Esophagus mucosa (tissue), 1 donor: Measurements from ENCODE around the gene MAP2K5. TPM values are rescaled to one million over a fixed set of nuclear protein-coding genes. Genes with fewer than 3 reads are reported as not detected.
"Not testable (repeated sequence)": the region's sequence is repeated elsewhere in the genome, so short reads cannot be mapped to it uniquely, and the experiment has no call there.

ENCODE experiments used
- ATAC-seq: fragments of 200-7000 bp; cut with Tn5 transposase; one replicate; pipeline ENCODE4 v1.9.1; 2020
- total RNA-seq: library from RNA; stranded (reverse); gene quantifications from one replicate; pipeline ENCODE4 v1.2.4, GENCODE V29; 2023
- donor health status: DM: yes; HTN: yes; CAD: no.

The MAP2K5 gene
- total RNA-seq, 1 donor from 2014 or later, result 14.2 TPM

GRCh38 chr15:67605871-67606270, 63.4 kb downstream of the MAP2K5 start:
- no peak for ATAC-seq

GRCh38 chr15:67606742-67607141, 64.2 kb downstream of the MAP2K5 start:
- ATAC-seq, result no peak

GRCh38 chr15:67607329-67607728, 64.8 kb downstream of the MAP2K5 start:
- ATAC-seq, result no peak

DNA sequence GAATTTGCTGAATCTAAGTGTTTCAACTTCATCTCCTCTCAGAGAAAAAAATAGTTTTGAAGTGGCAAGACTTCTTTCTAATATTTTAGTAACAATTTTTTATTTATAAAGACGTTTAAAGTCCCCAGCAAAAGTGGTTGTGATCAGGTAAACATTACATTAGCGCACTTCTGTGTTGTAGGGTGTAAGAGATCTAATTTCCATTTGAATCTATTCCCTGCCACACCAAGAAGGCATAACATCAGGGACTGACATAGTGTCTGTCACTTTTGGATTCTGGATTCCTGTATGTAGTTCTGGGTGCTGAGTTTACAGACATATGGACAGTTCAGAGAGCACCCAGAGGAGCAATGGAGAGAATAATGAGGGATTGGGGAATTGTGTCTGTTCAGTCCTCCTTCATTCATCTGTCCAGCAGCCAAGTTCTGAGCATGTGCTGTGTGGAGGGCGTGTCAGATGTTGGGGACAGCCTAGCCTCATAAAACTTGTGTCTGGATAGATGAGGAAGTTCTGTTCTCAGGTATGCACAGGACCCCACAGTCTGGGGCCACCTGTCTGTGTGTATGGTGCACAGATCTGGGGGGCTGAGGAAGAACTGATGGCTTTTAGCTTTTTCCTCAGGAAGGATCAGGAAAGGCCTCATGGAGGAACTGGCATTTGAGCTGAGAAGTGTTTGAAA, 65.6 kb downstream of the MAP2K5 start:
- ATAC-seq, result no peak

DNA sequence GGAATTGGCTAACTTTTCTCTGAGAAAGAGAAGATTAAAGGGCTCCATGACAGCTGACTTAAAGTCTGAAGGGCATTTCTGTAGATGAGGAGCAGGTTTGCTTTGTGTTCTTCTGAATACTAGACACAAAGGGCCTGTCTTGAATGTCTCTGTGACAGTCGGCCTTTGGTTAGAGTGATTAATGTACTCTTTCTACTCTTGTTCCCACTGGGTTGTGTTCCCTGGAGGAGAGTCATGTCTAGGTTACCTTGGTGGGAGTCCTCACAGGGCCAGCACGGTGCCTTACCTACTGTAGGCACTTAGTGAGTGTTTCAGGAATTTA, 66.1 kb downstream of the MAP2K5 start:
- no peak for ATAC-seq

- no peak for ATAC-seq
Measured at GRCh38 chr15:67611370-67612369, 69.2 kb downstream of the MAP2K5 start.

GRCh38 chr15:67613211-67613610, 70.7 kb downstream of the MAP2K5 start:
- no peak for ATAC-seq

- ATAC-seq, result no peak
Measured at GRCh38 chr15:67613708-67614107, 71.2 kb downstream of the MAP2K5 start.

- not testable (repeated sequence) for ATAC-seq
Measured at GRCh38 chr15:67615131-67615534, 72.6 kb downstream of the MAP2K5 start.

DNA sequence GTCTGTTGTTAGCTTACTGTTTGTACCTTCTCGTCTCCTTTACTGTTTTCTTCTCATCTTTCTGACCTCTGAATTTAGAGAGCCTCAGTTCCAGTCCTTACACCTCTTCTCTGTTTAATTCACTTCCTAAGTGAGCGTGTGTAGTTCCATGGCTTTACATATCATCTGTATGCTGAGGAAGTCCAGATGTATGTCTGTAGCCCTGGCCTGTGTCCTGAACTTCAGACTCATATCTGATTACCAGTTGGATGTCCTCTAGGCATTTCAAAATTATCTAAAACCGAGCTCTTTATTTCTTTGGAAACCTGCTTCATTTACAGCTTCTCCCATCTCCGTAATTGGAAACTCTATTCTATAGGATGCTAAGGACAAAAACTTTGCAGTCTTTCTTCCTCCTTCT, 75.8 kb downstream of the MAP2K5 start:
- ATAC-seq, result no peak

- no peak for ATAC-seq
Measured at GRCh38 chr15:67622110-67622509, 79.6 kb downstream of the MAP2K5 start.

- ATAC-seq, result no peak
Measured at GRCh38 chr15:67632261-67632660, 89.8 kb downstream of the MAP2K5 start.

DNA sequence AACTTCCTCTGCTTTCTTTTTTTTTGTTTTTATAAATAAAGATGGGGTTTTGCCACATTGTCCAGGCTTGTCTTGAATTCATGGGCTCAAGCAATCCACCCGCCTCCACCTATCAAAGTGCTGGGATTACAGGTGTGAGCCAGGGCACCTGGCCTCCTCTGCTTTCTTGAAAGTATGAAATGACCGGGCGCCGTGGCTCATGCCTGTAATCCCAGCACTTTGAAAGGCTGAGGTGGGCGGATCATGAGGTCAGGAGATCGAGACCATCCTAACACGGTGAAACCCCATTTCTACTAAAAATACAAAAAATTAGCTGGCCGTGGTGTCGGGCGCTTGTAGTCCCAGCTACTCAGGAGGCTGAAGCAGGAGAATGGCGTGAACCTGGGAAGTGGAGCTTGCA, 93.4 kb downstream of the MAP2K5 start:
- ATAC-seq, result not testable (repeated sequence)

- ATAC-seq, result no peak
Measured at GRCh38 chr15:67639591-67639990, 97.1 kb downstream of the MAP2K5 start.

DNA sequence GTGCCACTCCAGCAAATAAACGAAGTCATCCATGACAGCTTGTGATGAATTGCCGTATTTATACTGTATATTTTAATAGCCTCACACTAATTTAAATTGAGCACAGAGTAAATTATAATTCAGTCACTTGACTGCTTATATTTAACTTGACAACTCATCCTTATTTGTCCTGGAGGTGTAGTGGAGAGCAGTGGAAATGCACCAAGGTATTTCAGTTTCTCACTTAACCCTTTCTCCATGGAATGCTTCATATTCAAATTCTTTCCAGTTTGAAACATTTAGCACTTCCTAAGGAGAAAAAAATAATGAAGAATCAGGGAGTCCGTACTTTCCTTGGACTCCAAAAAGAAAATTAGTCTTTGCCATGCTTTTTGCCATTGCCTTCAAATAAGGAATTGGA, 99.0 kb downstream of the MAP2K5 start:
- no peak for ATAC-seq

DNA sequence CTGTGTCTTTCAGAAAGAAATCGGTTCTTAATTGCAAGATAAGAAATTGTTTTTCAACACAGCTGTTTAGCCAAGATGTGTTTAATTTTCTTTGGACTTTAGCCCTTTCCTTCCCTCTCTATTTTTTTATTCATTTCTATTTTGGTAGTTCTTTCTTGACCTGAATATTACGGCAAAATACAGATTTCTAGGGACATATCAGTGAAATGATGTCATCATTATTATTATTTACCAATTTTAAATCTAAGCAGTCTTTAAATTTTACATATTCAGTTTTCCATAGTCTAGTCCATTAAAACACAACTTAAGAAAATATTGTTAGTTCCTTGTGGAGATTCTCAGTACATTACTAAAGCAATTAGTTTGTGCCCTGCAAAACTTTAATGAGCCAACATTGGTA, 104.3 kb downstream of the MAP2K5 start:
- ATAC-seq, result no peak

GRCh38 chr15:67652586-67652985, 110.1 kb downstream of the MAP2K5 start:
- no peak for ATAC-seq

GRCh38 chr15:67660446-67660845, 117.9 kb downstream of the MAP2K5 start:
- ATAC-seq, result no peak

DNA sequence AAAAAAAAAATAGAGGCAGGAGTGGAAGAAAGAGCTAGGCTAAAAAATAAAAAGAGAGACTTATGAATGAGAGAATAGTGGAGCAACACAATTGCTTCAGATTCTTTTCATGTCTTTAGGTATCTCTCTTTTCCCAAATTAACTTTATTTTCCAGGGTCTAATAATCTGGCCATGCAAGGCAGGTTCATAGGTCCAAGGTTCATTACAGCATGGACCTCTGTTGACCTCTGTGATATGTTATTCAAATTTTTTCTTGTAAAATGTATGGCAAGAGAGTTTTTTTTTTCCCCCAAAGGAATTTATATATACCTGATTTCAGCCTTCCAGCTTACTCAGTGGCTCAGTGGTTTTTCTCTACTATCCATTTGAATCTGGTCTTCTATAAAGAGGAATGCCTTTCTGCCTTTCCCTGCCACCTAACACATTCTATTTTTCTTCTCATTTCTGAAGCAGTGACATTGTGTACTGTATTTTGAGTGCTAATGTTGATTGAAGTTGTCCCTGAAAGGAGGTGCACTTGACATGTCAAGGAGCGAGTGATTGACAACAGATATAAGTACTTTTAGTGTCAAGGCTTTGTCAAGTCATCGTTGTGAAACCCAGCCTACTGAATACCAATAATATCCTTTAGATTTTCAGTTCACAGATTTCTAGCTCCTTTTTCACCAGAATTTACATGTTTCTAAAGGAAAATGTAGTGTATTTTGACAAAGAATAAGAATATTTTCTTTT, 118.5 kb downstream of the MAP2K5 start:
- no peak for ATAC-seq

DNA sequence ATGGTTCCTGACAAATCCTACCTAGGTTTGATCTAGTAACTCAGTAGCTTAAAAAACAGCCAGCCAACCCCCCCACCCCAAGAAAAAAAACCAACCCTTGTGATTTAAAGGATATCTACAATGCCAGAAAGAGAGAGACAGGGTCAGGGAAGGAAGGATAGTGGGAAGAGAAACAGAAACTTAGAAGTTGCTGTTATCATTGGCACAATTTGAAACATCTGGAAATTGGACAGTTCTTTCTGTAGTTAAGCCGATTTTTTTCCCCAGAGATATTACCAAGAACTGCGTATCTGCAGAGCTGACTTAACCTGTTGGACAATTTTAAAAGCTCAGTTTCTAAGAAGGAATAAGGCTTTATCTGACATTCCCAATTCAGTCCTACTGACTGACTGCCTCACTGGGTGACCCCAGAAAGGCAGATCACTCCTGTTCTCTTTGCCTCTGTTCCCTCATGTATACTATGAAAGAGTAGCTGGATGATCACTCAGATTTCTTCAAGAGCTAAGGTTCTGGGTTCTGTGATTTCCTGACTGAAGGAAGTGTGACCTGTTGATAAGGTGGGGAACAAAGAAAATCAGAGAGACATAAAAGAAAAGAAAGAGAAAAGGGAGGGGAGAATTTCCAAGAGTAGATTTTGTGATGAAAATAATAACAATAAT, 128.3 kb downstream of the MAP2K5 start:
- ATAC-seq, result no peak

DNA sequence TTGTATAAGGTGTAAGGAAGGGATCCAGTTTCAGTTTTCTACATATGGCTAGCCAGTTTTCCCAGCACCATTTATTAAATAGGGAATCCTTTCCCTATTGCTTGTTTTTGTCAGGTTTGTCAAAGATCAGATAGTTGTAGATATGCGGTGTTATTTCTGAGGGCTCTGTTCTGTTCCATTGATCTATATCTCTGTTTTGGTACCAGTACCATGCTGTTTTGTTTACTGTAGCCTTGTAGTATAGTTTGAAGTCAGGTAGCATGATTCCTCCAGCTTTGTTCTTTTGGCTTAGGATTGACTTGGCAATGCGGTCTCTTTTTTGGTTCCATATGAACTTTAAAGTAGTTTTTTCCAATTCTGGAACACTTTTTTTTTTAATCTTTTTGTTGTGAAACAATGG, 130.3 kb downstream of the MAP2K5 start:
- not testable (repeated sequence) for ATAC-seq

- no peak for ATAC-seq
Measured at GRCh38 chr15:67674983-67675382, 132.5 kb downstream of the MAP2K5 start.

- ATAC-seq, result no peak
Measured at GRCh38 chr15:67678089-67678488, 135.6 kb downstream of the MAP2K5 start.
